Measurements from ENCODE around the gene CDH23.

Gene CDH23

GRCh38 chr10:71404503-71405295 lies 8.0 kb downstream of the CDH23 start (continued):
- TF ChIP-seq PATZ1 (CRISPR knock-in tag; IDR thresholded peaks at IDR 0.05; ENCODE audit: borderline replicate concordance) (no peak), ARNTL (CRISPR knock-in tag; IDR thresholded peaks at IDR 0.05; ENCODE audit: borderline replicate concordance, low read depth) (no peak), GLIS3 (CRISPR knock-in tag; IDR thresholded peaks at IDR 0.05) (no peak), ZFP30 (CRISPR knock-in tag; IDR thresholded peaks at IDR 0.05) (no peak), ESRRG (CRISPR knock-in tag; IDR thresholded peaks at IDR 0.05) (no peak), PPARA (CRISPR knock-in tag; IDR thresholded peaks at IDR 0.05; ENCODE audit: borderline replicate concordance) (no peak), TOX (CRISPR knock-in tag; IDR thresholded peaks at IDR 0.05; ENCODE audit: borderline replicate concordance) (no peak)

GRCh38 chr10:71406878-71407277 lies 10.2 kb downstream of the CDH23 start:
- no peak for TF ChIP-seq CSRNP3 (CRISPR knock-in tag; IDR thresholded peaks at IDR 0.05)
- TF ChIP-seq ZC3H10 (CRISPR knock-in tag; IDR thresholded peaks at IDR 0.05): no peak
- no peak for TF ChIP-seq ZNF565 (CRISPR knock-in tag; conservative IDR thresholded peaks at IDR 0.05; ENCODE audit: low read depth)
- TF ChIP-seq BACH2 (CRISPR knock-in tag; IDR thresholded peaks at IDR 0.05; ENCODE audit: borderline replicate concordance): no peak
- TF ChIP-seq CSDC2 (CRISPR knock-in tag; IDR thresholded peaks at IDR 0.05): no peak
- no peak for TF ChIP-seq ESRRG (CRISPR knock-in tag; IDR thresholded peaks at IDR 0.05)
- TF ChIP-seq ARNTL (CRISPR knock-in tag; IDR thresholded peaks at IDR 0.05; ENCODE audit: borderline replicate concordance, low read depth): no peak
- no peak for TF ChIP-seq CREB5 (CRISPR knock-in tag; IDR thresholded peaks at IDR 0.05; ENCODE audit: low read depth)
- no peak for TF ChIP-seq ZNF8 (CRISPR knock-in tag; IDR thresholded peaks at IDR 0.05)
- no peak for TF ChIP-seq TOX (CRISPR knock-in tag; IDR thresholded peaks at IDR 0.05; ENCODE audit: borderline replicate concordance)
- TF ChIP-seq ZFP3 (CRISPR knock-in tag; IDR thresholded peaks at IDR 0.05): no peak
- no peak for ATAC-seq

- ATAC-seq: no peak
- no peak for TF ChIP-seq ZNF565 (CRISPR knock-in tag; conservative IDR thresholded peaks at IDR 0.05; ENCODE audit: low read depth)
These were observed 11.9 kb downstream of the CDH23 start for GRCh38 chr10:71408436-71409225.

GRCh38 chr10:71409516-71410104 lies 12.9 kb downstream of the CDH23 start:
- ATAC-seq: no peak
- TF ChIP-seq ZFP30 (CRISPR knock-in tag; IDR thresholded peaks at IDR 0.05) (no peak), ISL1 (CRISPR knock-in tag; IDR thresholded peaks at IDR 0.05) (no peak), ZNF8 (CRISPR knock-in tag; IDR thresholded peaks at IDR 0.05) (no peak), ZNF565 (CRISPR knock-in tag; conservative IDR thresholded peaks at IDR 0.05; ENCODE audit: low read depth) (no peak), CSDC2 (CRISPR knock-in tag; IDR thresholded peaks at IDR 0.05) (no peak), PATZ1 (CRISPR knock-in tag; IDR thresholded peaks at IDR 0.05; ENCODE audit: borderline replicate concordance) (no peak), PPARA (CRISPR knock-in tag; IDR thresholded peaks at IDR 0.05; ENCODE audit: borderline replicate concordance) (no peak), ZC3H10 (CRISPR knock-in tag; IDR thresholded peaks at IDR 0.05) (no peak), ZFP3 (CRISPR knock-in tag; IDR thresholded peaks at IDR 0.05) (no peak), TOX (CRISPR knock-in tag; IDR thresholded peaks at IDR 0.05; ENCODE audit: borderline replicate concordance) (no peak), SNAI2 (CRISPR knock-in tag; IDR thresholded peaks at IDR 0.05) (no peak), ARNTL (CRISPR knock-in tag; IDR thresholded peaks at IDR 0.05; ENCODE audit: borderline replicate concordance, low read depth) (no peak), GLIS3 (CRISPR knock-in tag; IDR thresholded peaks at IDR 0.05) (no peak)
